Right cardiac atrium (tissue), 5 donors: ENCODE results near the gene COL2A1. TPM values are rescaled to one million over a fixed set of nuclear protein-coding genes. Genes with fewer than 3 reads are reported as not detected.
A peak's percentile ranks its signal among the peaks of the same experiment; 100 is the strongest.

ENCODE experiments used
- ATAC-seq, 2 donors: fragments of 200-7000 bp; cut with Tn5 transposase; one replicate each; pipeline versions ENCODE4 v1.8.0 to v1.9.1; 2020; ENCODE audit warnings: moderate library complexity in 2 of 2, mild to moderate bottlenecking in 1 of 2
- DNase-seq, 3 donors: peaks; one replicate each; pipeline ENCODE4 v3.0.0-alpha.2; 2020
- H3K27ac ChIP-seq: one replicate; pipeline ENCODE4 v1.5.1; 2013; ENCODE audit warnings: mild to moderate bottlenecking, low read length, control low read depth, moderate library complexity
- H3K27me3 ChIP-seq: one replicate; pipeline ENCODE4 v1.6.1; 2013; ENCODE audit not compliant: control insufficient read depth, insufficient read depth
- H3K4me1 ChIP-seq: one replicate; pipeline ENCODE4 v1.6.1; 2013; ENCODE audit warnings: low read length; ENCODE audit not compliant: control insufficient read depth, insufficient read depth
- H3K4me3 ChIP-seq: one replicate; pipeline ENCODE4 v1.5.1; 2013; ENCODE audit warnings: low read length, control low read depth
- H3K9me3 ChIP-seq: one replicate; pipeline ENCODE4 v1.6.1; 2013; ENCODE audit warnings: low read length; ENCODE audit not compliant: control insufficient read depth
- WGBS: extraction: QIAGEN DNeasy Blood & Tissue Kit; methylation state at CpG from one replicate; pipeline ENCODE4 v1.1.7; 2013; 5-methylcytosine and 5-hydroxymethylcytosine counted together
- intact Hi-C, 4 donors: fragments of 100-400 bp; cut with DNase I; formaldehyde crosslinking; loops; one replicate each; pipeline versions ENCODE4 v1.11.0 to v1.14.0; 2022 to 2023
- polyA plus RNA-seq: library from polyadenylated mRNA; stranded (reverse); fragments of 200-250 nt; gene quantifications from one replicate; pipeline ENCODE4 v1.2.3, GENCODE V29; 2013
- total RNA-seq, 4 donors: library from RNA; stranded (reverse); fragmentation: NEBNext Ultra II Directional; extraction: Animal tissue kit (Norgen Biotek cat#: 25700); gene quantifications; one replicate each; pipeline ENCODE4 v1.2.1, GENCODE V29; 2021
- donor health status: healthy with polysubstance abuse.
- donor health status: DM: no; HTN: yes; CAD: no.
- donor health status: DM: no; HTN: no; CAD: no.
- donor health status: DM: no; HTN: yes; CAD: no; lungs with severe emphysema.
- donor health status: DM: yes; HTN: yes; CAD: no.

COL2A1 gene
- total and polyA plus RNA-seq, 5 donors = 0.07 TPM; not detected in 4

DNA sequence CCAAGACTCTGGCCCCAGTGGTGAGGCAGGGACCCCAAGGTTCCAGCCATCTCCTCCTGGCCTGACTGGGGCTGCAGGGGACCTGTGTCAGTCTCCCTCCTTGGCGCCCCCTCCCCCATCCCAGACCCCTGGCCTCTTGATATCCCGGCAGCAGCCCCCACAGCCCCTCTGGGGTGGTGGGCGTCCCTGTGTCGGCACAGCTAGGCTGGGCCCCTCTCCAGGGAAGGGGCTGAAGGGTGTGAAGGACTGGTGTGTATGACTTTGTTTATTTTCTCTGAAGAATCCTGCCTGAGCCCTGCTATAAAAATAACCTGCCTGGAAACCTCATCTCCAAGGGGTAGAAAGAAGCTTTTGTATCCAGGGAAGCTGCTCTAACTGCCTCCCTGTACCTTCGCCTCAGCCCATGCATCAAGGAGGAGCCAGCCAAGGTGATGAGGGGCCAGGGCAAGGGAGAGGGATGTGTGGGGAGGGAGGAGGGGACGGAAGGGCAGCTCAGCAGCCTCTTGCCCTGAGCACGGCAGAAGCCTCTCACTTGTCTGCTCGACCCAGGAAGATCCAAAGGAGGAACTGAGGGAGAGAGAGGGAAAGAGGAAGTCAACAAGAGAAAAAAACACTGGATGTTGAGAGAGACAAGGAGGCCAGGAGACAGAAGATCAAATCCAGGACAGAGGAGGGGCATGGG lies 25.4 kb upstream of the COL2A1 start:
- Histone ChIP-seq H3K27ac (no peak overlapping the region), H3K4me3 (no peak overlapping the region), H3K9me3 (no peaks in the 10 kb centered on the region), H3K27me3 (no peaks in the 10 kb centered on the region), H3K4me1 (no peaks in the 10 kb centered on the region)
- intact Hi-C loops = no loop called here
- ATAC-seq (no peak), DNase-seq (no peak)
- WGBS = 60% methylated on average over 8 of the region's 8 CpGs

DNA sequence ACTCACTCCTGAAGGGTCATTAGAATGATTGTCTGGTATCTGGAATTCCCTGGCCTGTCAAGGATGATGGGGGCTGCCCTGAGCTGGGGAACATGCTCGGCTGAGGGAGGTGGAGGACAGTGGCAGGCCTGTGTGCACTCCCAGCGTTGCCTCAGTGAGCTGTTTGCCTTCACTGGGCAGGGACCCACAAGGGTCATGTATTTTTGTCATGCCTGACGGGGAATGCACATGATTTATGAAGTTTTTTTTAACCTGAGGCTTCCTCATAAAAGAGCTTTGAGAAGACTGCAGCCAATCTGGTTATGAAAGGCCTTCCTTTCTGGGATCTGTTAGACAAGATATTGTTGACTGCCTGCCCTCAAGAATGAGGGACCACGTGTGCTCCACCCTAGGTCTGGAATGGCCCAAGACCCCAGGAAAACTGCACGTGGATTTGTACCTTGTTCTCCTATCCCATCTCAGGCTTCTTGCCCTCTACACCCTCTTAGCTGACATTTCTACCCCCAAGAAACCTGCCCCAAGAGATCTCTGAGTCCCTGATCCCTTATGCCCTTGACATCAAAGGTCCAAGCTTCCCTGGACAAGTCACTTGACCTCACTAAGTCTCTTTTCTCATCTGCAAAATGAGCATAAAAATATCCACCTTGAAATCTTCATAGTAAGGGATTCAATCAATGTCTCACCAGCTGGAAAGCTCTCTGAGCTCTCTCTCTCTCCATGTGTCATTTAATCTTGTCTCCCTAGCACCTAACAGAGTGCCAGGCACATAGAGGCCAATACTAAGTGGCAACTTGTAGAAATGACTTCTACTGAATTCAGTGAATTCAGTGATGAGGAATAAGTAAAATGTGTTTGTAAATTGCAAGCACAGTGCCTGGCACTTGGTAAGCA lies 24.5 kb upstream of the COL2A1 start:
- H3K4me1 ChIP-seq = no peaks in the 10 kb centered on the region
- no peaks in the 10 kb centered on the region for H3K27me3 ChIP-seq
- no peak overlapping the region for H3K27ac ChIP-seq
- H3K4me3 ChIP-seq = no peak overlapping the region
- 55% methylated on average over 5 of the region's 5 CpGs for WGBS
- intact Hi-C loops = no loop called here
- ATAC-seq (no peak), DNase-seq (no peak)
- no peaks in the 10 kb centered on the region for H3K9me3 ChIP-seq

DNA sequence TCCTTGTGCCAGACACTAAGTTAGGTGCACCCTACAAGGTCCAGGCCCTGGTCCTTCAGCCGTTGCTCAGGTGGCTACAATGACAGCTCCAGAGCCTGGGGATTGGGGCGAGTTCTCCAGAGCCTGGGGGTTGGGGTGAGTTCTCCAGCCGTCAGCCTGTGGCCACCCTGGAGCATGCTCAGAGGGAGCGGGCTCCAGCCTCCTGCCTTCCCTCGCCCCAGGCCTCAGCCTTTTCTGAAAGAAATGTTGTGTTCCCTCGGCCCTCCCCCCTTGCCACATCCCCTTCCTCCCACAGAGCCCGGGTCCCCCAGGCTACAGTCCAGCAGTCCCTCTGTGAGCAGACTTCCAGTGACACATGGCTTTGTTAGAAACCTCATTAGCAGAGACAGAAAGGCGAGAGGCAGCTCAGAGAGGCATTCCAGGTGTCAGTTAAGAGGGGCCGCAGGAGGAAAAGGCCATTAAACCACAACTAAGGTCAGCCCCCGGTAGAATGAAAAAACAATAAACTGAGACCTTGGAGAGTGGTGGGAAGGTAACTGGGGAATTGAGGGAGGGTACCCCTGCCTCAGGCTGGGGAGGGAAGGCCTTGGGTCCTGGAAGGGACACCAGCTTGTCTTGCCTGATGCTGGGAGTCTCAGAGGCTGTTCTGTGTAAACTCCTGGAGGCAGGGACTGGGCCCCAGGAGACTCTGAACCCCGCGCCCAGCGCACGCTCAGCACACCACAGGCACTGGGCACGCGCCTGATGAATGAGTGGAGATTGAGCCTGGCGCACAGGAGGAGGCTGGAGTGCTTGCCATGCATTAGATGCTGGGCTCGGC lies 23.1 kb upstream of the COL2A1 start:
- H3K4me1 ChIP-seq = no peaks in the 10 kb centered on the region
- ATAC-seq (no peak), DNase-seq (no peak)
- no peak overlapping the region for H3K4me3 ChIP-seq
- no peaks in the 10 kb centered on the region for H3K9me3 ChIP-seq
- H3K27ac ChIP-seq = no peak overlapping the region
- no peaks in the 10 kb centered on the region for H3K27me3 ChIP-seq
- WGBS = 79% methylated on average over 18 of the region's 18 CpGs
- intact Hi-C loops = no loop called here

DNA sequence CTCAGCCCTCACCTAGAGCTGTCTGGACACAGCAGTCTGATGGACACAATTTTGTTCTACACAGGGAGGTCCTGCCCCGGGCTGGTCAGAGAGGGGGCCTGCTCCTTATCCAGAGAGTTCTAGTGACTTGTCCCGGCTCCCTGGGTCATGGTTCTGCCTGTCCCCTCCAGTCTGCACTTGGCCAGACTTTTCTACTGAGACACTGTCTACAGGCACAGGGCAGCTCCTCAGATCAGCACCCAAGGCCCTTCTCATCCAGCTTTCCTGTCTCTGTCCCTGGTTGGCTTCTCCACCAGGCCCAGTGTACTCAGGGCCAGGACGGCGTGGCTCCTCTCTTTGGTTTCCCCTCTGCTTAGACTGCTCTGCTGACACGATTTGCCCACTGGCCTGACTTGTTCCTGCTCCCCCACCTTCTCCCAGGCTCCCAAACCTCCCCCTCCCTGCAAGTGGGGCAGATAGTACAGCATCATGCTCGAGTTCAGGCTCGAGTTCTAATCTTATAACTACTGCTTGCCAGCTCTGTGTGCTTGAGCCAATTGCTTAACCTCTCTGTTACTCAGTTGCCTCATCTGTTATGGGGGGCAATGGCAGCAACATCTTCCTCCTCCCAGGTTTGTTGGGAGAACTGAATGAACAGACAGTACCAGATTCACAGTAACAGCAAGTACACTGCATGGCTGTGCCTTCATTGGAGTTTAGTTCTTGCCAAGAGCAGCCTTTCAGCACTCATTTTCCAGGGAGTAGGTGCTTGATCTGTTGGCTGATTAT lies 22.0 kb upstream of the COL2A1 start:
- Histone ChIP-seq H3K9me3 (no peaks in the 10 kb centered on the region), H3K27ac (no peak overlapping the region), H3K27me3 (no peaks in the 10 kb centered on the region), H3K4me3 (no peak overlapping the region), H3K4me1 (peaks cover 2% of the 10 kb centered on the region)
- ATAC-seq = no peak
- WGBS = 80% methylated on average over 7 of the region's 7 CpGs
- intact Hi-C loops = no loop called here
- DNase-seq = no peak

DNA sequence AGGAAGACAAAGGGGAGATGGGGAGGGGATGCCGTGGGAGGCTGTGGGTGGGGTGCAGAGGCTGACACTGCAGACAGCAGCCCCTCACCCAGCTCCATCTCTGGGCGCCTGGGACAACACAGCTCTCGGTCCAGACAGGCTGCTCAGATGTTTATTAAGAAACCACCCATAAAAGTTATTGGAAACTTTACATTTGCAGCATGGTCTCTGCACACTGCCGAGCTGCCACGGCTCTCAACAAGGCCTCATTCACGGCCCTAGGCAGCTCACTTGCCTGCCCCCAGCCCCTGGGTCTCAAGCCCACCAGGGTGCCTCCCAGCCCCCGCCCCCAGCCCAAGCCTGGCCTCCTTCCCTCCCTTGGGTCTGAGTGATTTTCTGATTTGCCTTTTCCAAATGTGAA lies 21.0 kb upstream of the COL2A1 start:
- DNase-seq (no peak), ATAC-seq (no peak)
- peaks cover 2% of the 10 kb centered on the region for H3K4me1 ChIP-seq
- H3K27ac ChIP-seq = no peak overlapping the region
- intact Hi-C loops = no loop called here
- H3K27me3 ChIP-seq = no peaks in the 10 kb centered on the region
- 74% methylated on average over 7 of the region's 7 CpGs for WGBS
- H3K4me3 ChIP-seq = no peak overlapping the region
- no peaks in the 10 kb centered on the region for H3K9me3 ChIP-seq

DNA sequence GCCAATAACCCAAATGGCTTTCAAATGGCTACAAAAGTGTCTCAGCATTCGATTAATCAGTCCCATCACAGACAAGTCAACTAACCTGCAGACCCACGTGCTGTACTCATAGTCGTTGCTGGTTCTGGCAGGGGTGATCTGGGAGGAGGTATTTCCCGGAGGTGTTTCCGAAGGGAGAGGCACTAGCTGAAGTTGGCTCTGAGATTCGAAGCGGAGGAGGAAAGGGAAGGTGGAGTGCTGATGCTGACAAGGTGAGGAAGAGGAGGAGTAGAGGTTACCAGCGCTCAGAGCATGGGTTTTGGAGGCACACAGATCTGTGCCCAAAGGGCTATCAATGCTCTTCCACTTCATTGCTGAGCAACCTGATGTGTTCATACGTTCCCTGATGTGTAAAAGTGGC lies 20.5 kb upstream of the COL2A1 start:
- Histone ChIP-seq H3K9me3 (no peaks in the 10 kb centered on the region), H3K27ac (no peak overlapping the region), H3K4me3 (no peak overlapping the region), H3K27me3 (no peaks in the 10 kb centered on the region), H3K4me1 (peaks cover 2% of the 10 kb centered on the region)
- WGBS = 71% methylated on average over 9 of the region's 9 CpGs
- ATAC-seq (no peak), DNase-seq (no peak)
- intact Hi-C loops = no loop called here

DNA sequence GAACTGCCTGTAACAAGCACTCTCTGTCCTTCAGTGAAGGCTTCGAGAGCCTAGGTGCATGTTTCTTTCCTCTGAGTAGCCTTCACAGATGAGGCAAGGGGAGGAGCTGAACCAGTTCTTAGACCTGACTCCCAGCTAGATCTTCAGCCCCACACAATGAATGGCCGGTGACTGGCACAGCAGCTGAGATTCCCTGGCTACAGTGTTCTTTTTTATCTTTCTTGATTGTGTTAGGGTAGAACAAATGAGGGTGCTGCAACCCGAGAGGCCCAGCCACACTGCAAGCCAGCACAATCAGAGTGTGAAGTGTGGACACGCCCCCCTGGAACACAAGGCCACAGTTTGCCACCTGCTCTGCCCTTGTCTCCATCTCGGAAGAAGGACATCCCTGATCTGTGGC lies 19.1 kb upstream of the COL2A1 start:
- intact Hi-C loops = no loop called here
- H3K9me3 ChIP-seq = no peaks in the 10 kb centered on the region
- peaks cover 2% of the 10 kb centered on the region for H3K4me1 ChIP-seq
- ATAC-seq (peak; percentile 79 to 86), DNase-seq (peak in 2 of 3 donors; percentile 74 to 75)
- no peak overlapping the region for H3K4me3 ChIP-seq
- WGBS = 46% methylated on average over 5 of the region's 5 CpGs
- H3K27me3 ChIP-seq = no peaks in the 10 kb centered on the region
- no peak overlapping the region for H3K27ac ChIP-seq

DNA sequence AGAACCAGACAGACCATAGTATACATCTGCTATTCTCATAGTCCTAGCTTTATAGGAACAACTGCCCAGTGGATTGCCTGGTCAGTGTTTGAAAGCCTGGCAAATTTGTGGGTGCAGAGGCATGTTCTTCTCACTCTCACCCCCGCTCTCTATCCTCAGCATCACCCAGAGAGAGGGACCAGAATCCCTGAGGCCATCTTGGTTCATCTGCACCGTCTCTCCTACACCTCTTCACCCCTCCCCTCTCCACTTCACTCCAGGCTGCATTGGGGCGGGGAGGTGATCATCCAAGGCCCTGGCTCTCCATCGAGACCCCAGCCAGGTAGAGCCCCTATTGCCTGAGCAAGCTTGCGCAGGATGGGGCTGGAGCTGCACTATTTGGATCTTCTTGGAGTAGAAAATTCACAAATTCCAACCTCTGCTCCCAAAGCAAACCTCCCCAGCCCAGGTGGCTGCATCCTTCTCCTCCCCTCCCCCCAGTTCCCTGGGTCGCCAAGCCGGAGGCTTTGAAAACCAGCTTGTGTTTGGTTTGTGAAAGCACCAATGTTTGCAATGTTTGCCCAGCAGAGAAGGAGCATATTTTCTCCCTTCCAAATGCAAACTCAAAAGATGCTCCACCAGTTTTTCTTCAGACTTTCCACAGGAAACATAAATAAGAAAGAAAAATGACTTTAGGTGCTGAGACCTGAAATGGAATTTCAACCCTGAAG lies 18.6 kb upstream of the COL2A1 start:
- ATAC-seq (peak in 1 of 2 donors; percentile 19), DNase-seq (no peak)
- Histone ChIP-seq H3K9me3 (no peaks in the 10 kb centered on the region), H3K4me1 (peaks cover 2% of the 10 kb centered on the region), H3K4me3 (no peak overlapping the region), H3K27me3 (no peaks in the 10 kb centered on the region), H3K27ac (no peak overlapping the region)
- WGBS = 77% methylated on average over 7 of the region's 7 CpGs
- intact Hi-C loops = no loop called here

DNA sequence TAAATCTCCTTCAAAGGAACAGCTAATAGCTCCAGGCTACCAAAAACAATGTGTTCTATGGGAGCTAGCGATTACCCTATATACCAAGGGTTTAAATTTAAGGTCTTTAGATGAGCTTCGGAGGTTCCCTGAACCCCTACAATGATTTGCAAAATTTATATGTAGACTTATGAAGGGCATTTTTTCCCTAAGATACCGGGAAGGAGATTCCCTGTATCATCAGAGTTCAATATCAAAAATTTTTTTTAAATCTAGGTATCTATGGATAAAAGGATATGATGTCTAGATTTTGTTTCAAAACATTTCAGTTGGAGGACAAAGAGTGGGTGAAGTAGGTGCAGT lies 17.9 kb upstream of the COL2A1 start:
- Histone ChIP-seq H3K4me1 (peaks cover 2% of the 10 kb centered on the region), H3K9me3 (no peaks in the 10 kb centered on the region), H3K27ac (no peak overlapping the region), H3K4me3 (no peak overlapping the region), H3K27me3 (no peaks in the 10 kb centered on the region)
- WGBS = 73% methylated on average over 3 of the region's 3 CpGs
- intact Hi-C loops = no loop called here
- ATAC-seq = no peak
- no peak for DNase-seq

DNA sequence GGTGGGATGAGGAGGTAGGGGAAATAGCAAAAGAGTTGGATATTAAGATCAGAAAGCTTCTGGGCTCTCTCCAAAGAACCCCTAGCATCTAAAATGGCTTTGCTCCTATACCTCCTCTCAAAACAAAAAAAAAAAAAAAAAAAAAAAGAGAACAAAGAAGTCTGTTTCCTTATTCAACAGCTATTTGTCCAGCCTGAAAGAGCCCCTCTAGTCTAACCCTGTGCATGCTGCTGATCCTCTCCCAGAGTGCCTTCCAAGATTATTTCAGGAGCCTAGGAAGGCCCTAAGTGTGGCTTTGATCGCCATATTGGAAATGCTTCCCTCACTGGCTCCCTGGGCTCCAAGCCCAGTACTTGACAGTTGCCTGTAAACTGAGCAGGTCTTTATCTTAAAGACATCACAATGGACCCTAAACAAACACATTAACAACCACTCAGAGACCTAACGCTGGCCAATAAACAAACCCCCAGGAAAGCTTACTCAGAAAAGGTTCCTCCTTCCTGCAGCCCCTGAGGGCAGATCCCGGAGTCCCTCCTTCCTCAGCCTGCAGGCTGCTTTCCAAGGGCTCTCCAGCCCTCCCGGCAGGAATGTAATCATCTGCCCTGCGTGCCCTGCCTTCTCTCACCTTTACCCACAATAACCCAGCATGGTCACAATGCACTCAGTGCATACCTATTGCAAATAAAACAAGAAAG lies 17.4 kb upstream of the COL2A1 start:
- intact Hi-C loops = no loop called here
- DNase-seq = no peak
- 26% methylated on average over 5 of the region's 5 CpGs for WGBS

More for the DNA sequence above, 17.4 kb upstream of the COL2A1 start:
- peaks cover 2% of the 10 kb centered on the region for H3K4me1 ChIP-seq
- no peaks in the 10 kb centered on the region for H3K9me3 ChIP-seq
- H3K27me3 ChIP-seq = no peaks in the 10 kb centered on the region
- H3K27ac ChIP-seq = no peak overlapping the region
- ATAC-seq = no peak
- H3K4me3 ChIP-seq = no peak overlapping the region
